SH-SY5Y (cell line): ENCODE results near the gene DSP.

Source experiments
- GATA2 ChIP-seq: IDR thresholded peaks from 2 replicates; pipeline ENCODE4 v1.6.1; 2011; ENCODE audit warnings: mild to moderate bottlenecking, low read depth, low read length
- GATA3 ChIP-seq: IDR thresholded peaks from 2 replicates; pipeline ENCODE4 v1.6.1; 2011; ENCODE audit warnings: low read depth, mild to moderate bottlenecking, low read length, moderate library complexity

DNA sequence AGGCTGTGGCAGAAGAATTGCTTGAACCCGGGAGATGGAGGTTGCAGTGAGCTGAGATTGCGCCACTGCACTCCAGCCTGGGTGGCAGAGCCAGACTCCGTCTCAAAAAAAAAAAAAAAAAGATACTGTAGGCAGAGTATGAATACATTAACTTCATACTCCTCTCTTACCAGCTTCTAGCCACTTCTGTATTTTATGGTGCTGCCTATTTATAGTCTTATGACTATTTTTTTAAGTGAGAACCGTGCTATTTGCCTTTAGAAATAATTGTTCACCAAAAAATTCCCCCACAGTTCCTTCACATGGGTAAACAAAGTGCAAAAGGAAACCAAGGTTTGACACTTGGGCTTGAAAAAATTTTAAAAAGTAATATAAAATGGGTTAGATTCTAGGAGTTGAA, 47.0 kb downstream of the DSP start:
- TF ChIP-seq GATA2 (no peak), GATA3 (no peak)
